ENCODE measurements around the gene ELFN2.

DNA sequence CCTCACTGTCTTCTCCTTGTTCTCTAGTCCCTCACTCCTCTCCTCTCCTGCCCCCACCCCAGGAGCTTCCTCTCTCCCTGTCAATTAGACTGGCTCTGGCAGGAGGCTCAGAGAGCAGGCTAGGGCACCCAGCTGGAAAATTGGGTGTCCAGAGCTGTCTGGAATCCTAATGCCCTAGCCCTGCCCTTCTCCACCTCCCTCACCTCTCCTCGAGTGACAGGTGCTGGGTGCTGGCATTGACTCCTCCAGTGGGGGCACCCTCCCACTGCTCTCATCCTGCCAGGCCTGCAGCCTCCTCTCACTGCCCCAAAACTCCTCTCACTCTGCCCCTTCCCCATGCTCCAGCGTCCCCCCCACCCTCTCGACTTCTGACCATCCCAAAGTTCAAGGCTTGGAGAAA, 76.0 kb downstream of the ELFN2 start:
- TF ChIP-seq POLR2A (IDR thresholded peaks at IDR 0.05), result no peak
- TF ChIP-seq, protein P1, sequence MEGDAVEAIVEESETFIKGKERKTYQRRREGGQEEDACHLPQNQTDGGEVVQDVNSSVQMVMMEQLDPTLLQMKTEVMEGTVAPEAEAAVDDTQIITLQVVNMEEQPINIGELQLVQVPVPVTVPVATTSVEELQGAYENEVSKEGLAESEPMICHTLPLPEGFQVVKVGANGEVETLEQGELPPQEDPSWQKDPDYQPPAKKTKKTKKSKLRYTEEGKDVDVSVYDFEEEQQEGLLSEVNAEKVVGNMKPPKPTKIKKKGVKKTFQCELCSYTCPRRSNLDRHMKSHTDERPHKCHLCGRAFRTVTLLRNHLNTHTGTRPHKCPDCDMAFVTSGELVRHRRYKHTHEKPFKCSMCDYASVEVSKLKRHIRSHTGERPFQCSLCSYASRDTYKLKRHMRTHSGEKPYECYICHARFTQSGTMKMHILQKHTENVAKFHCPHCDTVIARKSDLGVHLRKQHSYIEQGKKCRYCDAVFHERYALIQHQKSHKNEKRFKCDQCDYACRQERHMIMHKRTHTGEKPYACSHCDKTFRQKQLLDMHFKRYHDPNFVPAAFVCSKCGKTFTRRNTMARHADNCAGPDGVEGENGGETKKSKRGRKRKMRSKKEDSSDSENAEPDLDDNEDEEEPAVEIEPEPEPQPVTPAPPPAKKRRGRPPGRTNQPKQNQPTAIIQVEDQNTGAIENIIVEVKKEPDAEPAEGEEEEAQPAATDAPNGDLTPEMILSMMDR (IDR thresholded peaks at IDR 0.05), result no peak
